ENCODE results near the gene ELMO1.

ELMO1 gene

GRCh38 chr7:36851382-36851781 is 597.3 kb downstream of the ELMO1 start:
- TF ChIP-seq ZFX (IDR thresholded peaks at IDR 0.05; ENCODE audit: borderline replicate concordance), result no peak
- no peak for TF ChIP-seq CTCF (IDR thresholded peaks at IDR 0.05)
- no peak overlapping the region for H3K27ac ChIP-seq

GRCh38 chr7:36847946-36848345 is 600.7 kb downstream of the ELMO1 start:
- no peak for TF ChIP-seq ZFX (IDR thresholded peaks at IDR 0.05; ENCODE audit: borderline replicate concordance)
- no peak for TF ChIP-seq CTCF (IDR thresholded peaks at IDR 0.05)

GRCh38 chr7:36844374-36844773 is 604.3 kb downstream of the ELMO1 start:
- TF ChIP-seq ZFX (IDR thresholded peaks at IDR 0.05; ENCODE audit: borderline replicate concordance) (no peak), CTCF (IDR thresholded peaks at IDR 0.05) (no peak)
- no peak overlapping the region for H3K27ac ChIP-seq

More at GRCh38 chr7:36847946-36848345, 600.7 kb downstream of the ELMO1 start:
- no peak overlapping the region for H3K27ac ChIP-seq

- H3K27ac ChIP-seq, result no peak overlapping the region
- no peak for TF ChIP-seq CTCF (IDR thresholded peaks at IDR 0.05)
- no peak for TF ChIP-seq ZFX (IDR thresholded peaks at IDR 0.05; ENCODE audit: borderline replicate concordance)
Measured at GRCh38 chr7:36840904-36841303, 607.8 kb downstream of the ELMO1 start.

GRCh38 chr7:36838616-36839225 is 609.9 kb downstream of the ELMO1 start:
- no peak overlapping the region for H3K27ac ChIP-seq
- TF ChIP-seq ZFX (IDR thresholded peaks at IDR 0.05; ENCODE audit: borderline replicate concordance) (no peak), CTCF (IDR thresholded peaks at IDR 0.05) (no peak)

GRCh38 chr7:36831049-36831448 is 617.6 kb downstream of the ELMO1 start:
- TF ChIP-seq ZFX (IDR thresholded peaks at IDR 0.05; ENCODE audit: borderline replicate concordance) (no peak), CTCF (IDR thresholded peaks at IDR 0.05) (no peak)
- no peak overlapping the region for H3K27ac ChIP-seq

- TF ChIP-seq ZFX (IDR thresholded peaks at IDR 0.05; ENCODE audit: borderline replicate concordance) (no peak), CTCF (IDR thresholded peaks at IDR 0.05) (no peak)
- H3K27ac ChIP-seq, result no peak overlapping the region
Measured at GRCh38 chr7:36827726-36828703, 620.6 kb downstream of the ELMO1 start.

All from 22Rv1 (cell line).